ENCODE measurements around the gene WDR1. TPM values are rescaled to one million over a fixed set of nuclear protein-coding genes. Genes with fewer than 3 reads are reported as not detected.

Gene WDR1, protein sequence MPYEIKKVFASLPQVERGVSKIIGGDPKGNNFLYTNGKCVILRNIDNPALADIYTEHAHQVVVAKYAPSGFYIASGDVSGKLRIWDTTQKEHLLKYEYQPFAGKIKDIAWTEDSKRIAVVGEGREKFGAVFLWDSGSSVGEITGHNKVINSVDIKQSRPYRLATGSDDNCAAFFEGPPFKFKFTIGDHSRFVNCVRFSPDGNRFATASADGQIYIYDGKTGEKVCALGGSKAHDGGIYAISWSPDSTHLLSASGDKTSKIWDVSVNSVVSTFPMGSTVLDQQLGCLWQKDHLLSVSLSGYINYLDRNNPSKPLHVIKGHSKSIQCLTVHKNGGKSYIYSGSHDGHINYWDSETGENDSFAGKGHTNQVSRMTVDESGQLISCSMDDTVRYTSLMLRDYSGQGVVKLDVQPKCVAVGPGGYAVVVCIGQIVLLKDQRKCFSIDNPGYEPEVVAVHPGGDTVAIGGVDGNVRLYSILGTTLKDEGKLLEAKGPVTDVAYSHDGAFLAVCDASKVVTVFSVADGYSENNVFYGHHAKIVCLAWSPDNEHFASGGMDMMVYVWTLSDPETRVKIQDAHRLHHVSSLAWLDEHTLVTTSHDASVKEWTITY
- 320 and 323 TPM in 2 replicates for total RNA-seq

DNA sequence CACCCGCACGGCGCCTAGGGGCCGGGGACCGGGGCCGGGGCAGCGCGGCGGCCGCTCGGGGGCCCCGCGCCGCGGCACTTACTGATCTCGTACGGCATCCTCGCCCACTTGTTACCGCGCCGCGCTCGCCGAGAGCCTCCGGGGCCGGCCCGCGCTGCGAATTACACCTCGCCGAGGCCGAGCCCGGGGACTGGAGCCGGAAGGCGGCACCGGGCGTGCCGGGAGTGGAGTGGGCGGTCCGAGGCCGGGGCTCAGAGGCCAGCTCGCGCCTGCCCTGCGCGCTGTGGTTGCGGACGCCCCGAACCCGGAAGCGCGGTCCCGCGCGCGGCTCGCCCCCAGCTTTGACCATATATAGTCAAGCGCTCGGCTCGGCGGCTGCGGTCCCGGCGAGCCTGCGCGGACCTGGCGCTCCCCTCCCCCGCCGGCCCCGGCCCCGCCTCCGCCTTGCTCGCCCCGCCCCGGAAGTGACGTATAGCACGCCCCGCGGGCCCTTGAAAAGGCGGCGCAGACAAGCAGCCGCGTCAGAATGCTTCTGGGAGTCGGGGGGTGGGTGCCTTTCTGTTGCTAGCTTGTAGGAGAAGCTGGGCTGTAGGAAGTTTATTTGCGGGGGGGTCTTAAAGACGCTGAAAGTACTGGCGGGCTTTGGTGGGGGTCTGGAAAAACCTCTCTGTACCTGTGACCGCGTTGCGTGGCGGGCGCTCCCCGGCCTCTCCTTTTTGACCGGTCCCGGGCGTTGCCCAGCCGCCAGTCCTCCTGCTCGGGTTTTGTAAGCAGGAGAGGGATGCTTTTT lies at the start of gene WDR1:
WDR1 (minus strand) TSS at position 231 of the 790 bp plus-strand sequence; CDS start at position 98, 133 bp downstream.

Other genes with a start within 250 kb of the WDR1 start
- 37.6 and 78.7 TPM in 2 replicates for gene SLC2A9, start 95.3 kb downstream of the WDR1 start, total RNA-seq

All from nasal cavity respiratory epithelium epithelial cell of viscerocranial mucosa (primary cell).